GM18861 (cell line): ENCODE data around the gene AIM2.
"Not testable (repeated sequence)": the region's sequence is repeated elsewhere in the genome, so short reads cannot be mapped to it uniquely, and the experiment has no call there.

ENCODE experiments used
- ATAC-seq: cut with Tn5 transposase; IDR thresholded peaks from one replicate; pipeline ENCODE4 v1.9.1; 2021; ENCODE audit not compliant: unreplicated experiment

AIM2 gene

GRCh38 chr1:159076438-159077119 is at the start of gene AIM2:
AIM2 (minus strand) TSS chr1:159076766; CDS start chr1:159073499, 3,267 bp downstream.
- ATAC-seq = peak; percentile 72

GRCh38 chr1:159123587-159123986 is 47.0 kb upstream of the AIM2 start:
- ATAC-seq = no peak

- peak; percentile 85 for ATAC-seq
Observed at GRCh38 chr1:159122005-159122621, 45.5 kb upstream of the AIM2 start.

- ATAC-seq = peak; percentile 47
Observed at GRCh38 chr1:159121526-159121925, 45.0 kb upstream of the AIM2 start.

- ATAC-seq = no peak
Observed at GRCh38 chr1:159120317-159120716, 43.8 kb upstream of the AIM2 start.

- no peak for ATAC-seq
Observed at GRCh38 chr1:159113596-159114433, 37.2 kb upstream of the AIM2 start.

GRCh38 chr1:159103021-159103420 is 26.5 kb upstream of the AIM2 start:
- ATAC-seq = not testable (repeated sequence)

- no peak for ATAC-seq
Observed at GRCh38 chr1:159100589-159100988, 24.0 kb upstream of the AIM2 start.

- ATAC-seq = no peak
Observed at GRCh38 chr1:159098596-159098995, 22.0 kb upstream of the AIM2 start.

- ATAC-seq = no peak
Observed at GRCh38 chr1:159092036-159092760, 15.6 kb upstream of the AIM2 start.

- ATAC-seq = no peak
Observed at GRCh38 chr1:159091607-159092031, 15.1 kb upstream of the AIM2 start.

GRCh38 chr1:159091180-159091560 is 14.6 kb upstream of the AIM2 start:
- no peak for ATAC-seq

GRCh38 chr1:159090286-159091179 is 14.0 kb upstream of the AIM2 start:
- ATAC-seq = no peak

GRCh38 chr1:159089184-159089791 is 12.7 kb upstream of the AIM2 start:
- ATAC-seq = no peak

GRCh38 chr1:159088546-159089183 is 12.1 kb upstream of the AIM2 start:
- no peak for ATAC-seq

GRCh38 chr1:159088050-159088449 is 11.5 kb upstream of the AIM2 start:
- no peak for ATAC-seq

GRCh38 chr1:159084867-159085266 is 8.3 kb upstream of the AIM2 start:
- no peak for ATAC-seq

GRCh38 chr1:159084152-159084551 is 7.6 kb upstream of the AIM2 start:
- no peak for ATAC-seq

GRCh38 chr1:159083013-159083412 is 6.4 kb upstream of the AIM2 start:
- no peak for ATAC-seq
